Measurements from ENCODE around the gene IMMP2L. TPM values are rescaled to one million over a fixed set of nuclear protein-coding genes. Genes with fewer than 3 reads are reported as not detected.
"Not testable (repeated sequence)": the region's sequence is repeated elsewhere in the genome, so short reads cannot be mapped to it uniquely, and the experiment has no call there.

Gene IMMP2L
- total RNA-seq, 1 donor from 2014 or later = 31.9 TPM

- peaks cover 10% of the 10 kb centered on the region for H3K9me3 Mint-ChIP-seq
- CTCF ChIA-PET = interaction anchor here (0.6 kb wide), 1 partner anchor 12 kb away, joined by 3 read pairs; no protein-coding TSS in a partner anchor
- ATAC-seq (ENCODE audit: low read depth) = no peak
- POLR2A ChIA-PET = no interaction called here
- no peaks in the 10 kb centered on the region for H3K27me3 Mint-ChIP-seq
- H3K36me3 Mint-ChIP-seq (ENCODE audit: low read depth) = peaks cover 7% of the 10 kb centered on the region
- TF ChIP-seq, protein P1, sequence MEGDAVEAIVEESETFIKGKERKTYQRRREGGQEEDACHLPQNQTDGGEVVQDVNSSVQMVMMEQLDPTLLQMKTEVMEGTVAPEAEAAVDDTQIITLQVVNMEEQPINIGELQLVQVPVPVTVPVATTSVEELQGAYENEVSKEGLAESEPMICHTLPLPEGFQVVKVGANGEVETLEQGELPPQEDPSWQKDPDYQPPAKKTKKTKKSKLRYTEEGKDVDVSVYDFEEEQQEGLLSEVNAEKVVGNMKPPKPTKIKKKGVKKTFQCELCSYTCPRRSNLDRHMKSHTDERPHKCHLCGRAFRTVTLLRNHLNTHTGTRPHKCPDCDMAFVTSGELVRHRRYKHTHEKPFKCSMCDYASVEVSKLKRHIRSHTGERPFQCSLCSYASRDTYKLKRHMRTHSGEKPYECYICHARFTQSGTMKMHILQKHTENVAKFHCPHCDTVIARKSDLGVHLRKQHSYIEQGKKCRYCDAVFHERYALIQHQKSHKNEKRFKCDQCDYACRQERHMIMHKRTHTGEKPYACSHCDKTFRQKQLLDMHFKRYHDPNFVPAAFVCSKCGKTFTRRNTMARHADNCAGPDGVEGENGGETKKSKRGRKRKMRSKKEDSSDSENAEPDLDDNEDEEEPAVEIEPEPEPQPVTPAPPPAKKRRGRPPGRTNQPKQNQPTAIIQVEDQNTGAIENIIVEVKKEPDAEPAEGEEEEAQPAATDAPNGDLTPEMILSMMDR (IDR thresholded peaks at IDR 0.05) = no peak
- DNase-seq = no peak
- no peaks in the 10 kb centered on the region for H3K4me1 Mint-ChIP-seq
- intact Hi-C loops (cut with micrococcal nuclease) = no loop called here
- no peak overlapping the region for H3K27ac Mint-ChIP-seq
- no peak overlapping the region for H3K4me3 Mint-ChIP-seq
Measured at GRCh38 chr7:111292026-111292470, 270.2 kb downstream of the IMMP2L start.

- intact Hi-C loops (cut with micrococcal nuclease) = no loop called here
- ATAC-seq (ENCODE audit: low read depth) = no peak
- Mint-ChIP-seq H3K9me3 (peaks cover 10% of the 10 kb centered on the region), H3K4me1 (no peaks in the 10 kb centered on the region), H3K27ac (no peak overlapping the region), H3K4me3 (no peak overlapping the region), H3K36me3 (ENCODE audit: low read depth) (peaks cover 7% of the 10 kb centered on the region), H3K27me3 (no peaks in the 10 kb centered on the region)
- POLR2A ChIA-PET = no interaction called here
- CTCF ChIA-PET = no interaction called here
- TF ChIP-seq, protein P1 (IDR thresholded peaks at IDR 0.05) = no peak
- DNase-seq = no peak
Measured at GRCh38 chr7:111290982-111291381, 271.3 kb downstream of the IMMP2L start.

DNA sequence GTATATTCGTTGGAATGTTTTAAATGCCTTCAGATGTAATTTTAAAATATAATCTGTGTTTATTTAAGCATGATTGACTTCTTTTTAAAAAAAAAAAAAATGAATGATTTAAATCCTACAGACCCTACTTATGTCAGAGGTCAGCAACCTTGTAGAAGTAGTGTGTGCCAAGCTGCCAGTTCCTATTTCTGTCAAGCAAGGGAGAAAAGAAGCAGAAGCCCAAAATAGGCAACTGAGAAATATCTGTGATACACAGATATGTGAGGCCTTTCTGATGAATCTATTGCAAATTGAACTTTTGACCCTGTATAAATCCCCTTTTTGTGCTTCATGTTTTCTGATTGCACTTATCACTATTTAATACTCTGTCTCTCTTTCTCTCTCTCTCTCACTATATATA lies 271.9 kb downstream of the IMMP2L start:
- TF ChIP-seq, protein P1 (IDR thresholded peaks at IDR 0.05) = no peak
- H3K9me3 Mint-ChIP-seq = peaks cover 10% of the 10 kb centered on the region
- CTCF ChIA-PET = no interaction called here
- POLR2A ChIA-PET = no interaction called here
- no peak for DNase-seq
- H3K27me3 Mint-ChIP-seq = no peaks in the 10 kb centered on the region
- no peak overlapping the region for H3K4me3 Mint-ChIP-seq
- no peak for ATAC-seq (ENCODE audit: low read depth)
- no peaks in the 10 kb centered on the region for H3K4me1 Mint-ChIP-seq
- intact Hi-C loops (cut with micrococcal nuclease) = no loop called here
- peaks cover 7% of the 10 kb centered on the region for H3K36me3 Mint-ChIP-seq (ENCODE audit: low read depth)
- no peak overlapping the region for H3K27ac Mint-ChIP-seq

DNA sequence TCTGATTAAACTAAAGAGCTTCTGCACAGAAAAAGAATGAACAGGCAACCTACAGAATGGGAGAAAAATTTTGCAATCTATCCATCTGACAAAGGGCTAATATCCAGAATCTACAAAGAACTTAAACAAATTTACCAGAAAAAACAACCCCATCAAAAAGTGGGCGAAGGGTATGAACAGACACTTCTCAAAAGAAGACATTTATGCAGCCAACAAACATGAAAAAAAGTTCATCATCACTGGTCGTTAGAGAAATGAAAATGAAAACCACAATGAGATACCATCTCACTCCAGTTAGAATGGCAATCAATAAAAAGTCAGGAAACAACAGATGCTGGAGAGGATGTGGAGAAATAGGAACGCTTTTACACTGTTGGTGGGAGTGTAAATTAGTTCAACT lies 273.9 kb downstream of the IMMP2L start:
- H3K27ac Mint-ChIP-seq; ATAC-seq (ENCODE audit: low read depth); H3K4me3 Mint-ChIP-seq; H3K9me3 Mint-ChIP-seq; CTCF ChIA-PET; H3K4me1 Mint-ChIP-seq; DNase-seq; intact Hi-C loops (cut with micrococcal nuclease); H3K27me3 Mint-ChIP-seq; POLR2A ChIA-PET: not testable (repeated sequence)
- H3K36me3 Mint-ChIP-seq (ENCODE audit: low read depth) = peaks cover 12% of the 10 kb centered on the region

DNA sequence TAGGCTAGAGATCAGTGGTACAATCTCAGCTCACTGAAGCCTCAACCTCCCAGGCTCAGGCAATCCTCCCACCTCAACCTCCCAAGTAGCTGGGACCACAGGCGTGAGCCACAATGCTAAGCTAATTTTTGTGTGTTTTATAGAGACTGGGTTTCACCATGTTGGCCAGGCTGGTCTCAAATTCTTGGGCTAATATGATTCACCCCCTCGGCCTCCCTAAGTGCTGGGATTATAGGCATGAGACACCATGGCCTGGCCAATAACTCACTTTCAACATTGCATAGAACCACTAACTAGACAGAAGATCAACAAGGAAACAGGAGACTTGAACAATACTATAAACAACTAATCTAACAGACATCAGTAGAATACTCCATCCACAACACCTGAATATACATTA lies 279.7 kb downstream of the IMMP2L start:
- no peak overlapping the region for H3K4me3 Mint-ChIP-seq
- no peaks in the 10 kb centered on the region for H3K4me1 Mint-ChIP-seq
- no peak for ATAC-seq (ENCODE audit: low read depth)
- peaks cover 5% of the 10 kb centered on the region for H3K36me3 Mint-ChIP-seq (ENCODE audit: low read depth)
- no peak overlapping the region for H3K27ac Mint-ChIP-seq
- DNase-seq = no peak
- TF ChIP-seq, protein P1 (IDR thresholded peaks at IDR 0.05) = no peak
- intact Hi-C loops (cut with micrococcal nuclease) = no loop called here
- ChIA-PET POLR2A (no interaction called here), CTCF (no interaction called here)
- H3K27me3 Mint-ChIP-seq = no peaks in the 10 kb centered on the region
- peaks cover 2% of the 10 kb centered on the region for H3K9me3 Mint-ChIP-seq

GRCh38 chr7:111274857-111275256 lies 287.4 kb downstream of the IMMP2L start:
- Mint-ChIP-seq H3K27ac (no peak overlapping the region), H3K4me1 (no peaks in the 10 kb centered on the region), H3K4me3 (no peak overlapping the region), H3K27me3 (no peaks in the 10 kb centered on the region), H3K36me3 (ENCODE audit: low read depth) (peaks cover 5% of the 10 kb centered on the region), H3K9me3 (peaks cover 5% of the 10 kb centered on the region)
- intact Hi-C loops (cut with micrococcal nuclease) = no loop called here
- ChIA-PET CTCF (no interaction called here), POLR2A (no interaction called here)
- TF ChIP-seq, protein P1 (IDR thresholded peaks at IDR 0.05) = no peak
- DNase-seq (no peak), ATAC-seq (ENCODE audit: low read depth) (no peak)
